Measurements from ENCODE around the gene HS1BP3.

The HS1BP3 gene

DNA sequence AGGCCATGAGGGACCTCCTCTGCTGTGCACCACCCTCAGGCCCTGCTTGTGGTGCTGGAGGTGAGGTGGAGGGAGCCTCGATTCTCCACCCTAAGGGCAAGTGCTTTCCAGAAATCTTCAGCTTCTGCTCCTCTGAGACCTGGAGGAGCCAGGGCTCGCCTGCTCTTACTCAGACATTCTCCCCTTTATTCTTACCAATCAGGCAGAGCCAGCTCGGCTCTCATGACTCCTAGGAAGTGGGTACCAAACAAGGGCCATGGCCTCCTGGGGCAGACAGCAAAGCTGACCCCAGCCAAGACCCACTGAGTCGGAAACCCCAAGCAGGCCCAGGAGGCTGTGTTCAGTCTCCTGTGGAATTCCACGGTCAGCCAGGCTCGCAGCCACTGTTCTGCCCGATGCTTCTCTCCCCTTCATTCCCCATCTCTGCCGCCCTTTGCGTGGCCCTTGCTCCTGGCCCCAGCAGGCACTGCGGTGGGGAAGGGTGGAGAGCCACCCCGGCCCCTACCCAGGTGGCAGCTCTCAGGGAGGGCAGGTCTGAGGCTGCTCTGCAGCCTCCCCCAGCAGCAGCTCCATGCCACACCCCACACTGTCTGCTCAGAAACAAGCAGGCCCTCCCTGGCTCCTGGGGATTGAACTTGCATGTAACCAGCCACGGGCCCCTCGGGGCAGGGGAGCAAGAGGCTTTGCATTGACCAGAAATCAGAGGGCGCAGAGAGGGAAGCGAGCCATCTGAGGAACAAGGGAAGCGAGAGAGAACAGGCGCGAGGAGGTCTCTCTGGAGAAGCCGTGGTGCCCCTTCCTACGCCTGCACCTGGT is 24.0 kb downstream of the HS1BP3 start:
- TF ChIP-seq, protein P1, sequence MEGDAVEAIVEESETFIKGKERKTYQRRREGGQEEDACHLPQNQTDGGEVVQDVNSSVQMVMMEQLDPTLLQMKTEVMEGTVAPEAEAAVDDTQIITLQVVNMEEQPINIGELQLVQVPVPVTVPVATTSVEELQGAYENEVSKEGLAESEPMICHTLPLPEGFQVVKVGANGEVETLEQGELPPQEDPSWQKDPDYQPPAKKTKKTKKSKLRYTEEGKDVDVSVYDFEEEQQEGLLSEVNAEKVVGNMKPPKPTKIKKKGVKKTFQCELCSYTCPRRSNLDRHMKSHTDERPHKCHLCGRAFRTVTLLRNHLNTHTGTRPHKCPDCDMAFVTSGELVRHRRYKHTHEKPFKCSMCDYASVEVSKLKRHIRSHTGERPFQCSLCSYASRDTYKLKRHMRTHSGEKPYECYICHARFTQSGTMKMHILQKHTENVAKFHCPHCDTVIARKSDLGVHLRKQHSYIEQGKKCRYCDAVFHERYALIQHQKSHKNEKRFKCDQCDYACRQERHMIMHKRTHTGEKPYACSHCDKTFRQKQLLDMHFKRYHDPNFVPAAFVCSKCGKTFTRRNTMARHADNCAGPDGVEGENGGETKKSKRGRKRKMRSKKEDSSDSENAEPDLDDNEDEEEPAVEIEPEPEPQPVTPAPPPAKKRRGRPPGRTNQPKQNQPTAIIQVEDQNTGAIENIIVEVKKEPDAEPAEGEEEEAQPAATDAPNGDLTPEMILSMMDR (IDR thresholded peaks at IDR 0.05; ENCODE audit: extremely low read depth, missing control alignments), result no peak
- no peak for DNase-seq (ENCODE audit: low spot score)

- no peak for DNase-seq (ENCODE audit: low spot score)
- TF ChIP-seq, protein P1 (IDR thresholded peaks at IDR 0.05; ENCODE audit: extremely low read depth, missing control alignments), result no peak
These were observed 24.6 kb downstream of the HS1BP3 start for GRCh38 chr2:20626392-20626697.

DNA sequence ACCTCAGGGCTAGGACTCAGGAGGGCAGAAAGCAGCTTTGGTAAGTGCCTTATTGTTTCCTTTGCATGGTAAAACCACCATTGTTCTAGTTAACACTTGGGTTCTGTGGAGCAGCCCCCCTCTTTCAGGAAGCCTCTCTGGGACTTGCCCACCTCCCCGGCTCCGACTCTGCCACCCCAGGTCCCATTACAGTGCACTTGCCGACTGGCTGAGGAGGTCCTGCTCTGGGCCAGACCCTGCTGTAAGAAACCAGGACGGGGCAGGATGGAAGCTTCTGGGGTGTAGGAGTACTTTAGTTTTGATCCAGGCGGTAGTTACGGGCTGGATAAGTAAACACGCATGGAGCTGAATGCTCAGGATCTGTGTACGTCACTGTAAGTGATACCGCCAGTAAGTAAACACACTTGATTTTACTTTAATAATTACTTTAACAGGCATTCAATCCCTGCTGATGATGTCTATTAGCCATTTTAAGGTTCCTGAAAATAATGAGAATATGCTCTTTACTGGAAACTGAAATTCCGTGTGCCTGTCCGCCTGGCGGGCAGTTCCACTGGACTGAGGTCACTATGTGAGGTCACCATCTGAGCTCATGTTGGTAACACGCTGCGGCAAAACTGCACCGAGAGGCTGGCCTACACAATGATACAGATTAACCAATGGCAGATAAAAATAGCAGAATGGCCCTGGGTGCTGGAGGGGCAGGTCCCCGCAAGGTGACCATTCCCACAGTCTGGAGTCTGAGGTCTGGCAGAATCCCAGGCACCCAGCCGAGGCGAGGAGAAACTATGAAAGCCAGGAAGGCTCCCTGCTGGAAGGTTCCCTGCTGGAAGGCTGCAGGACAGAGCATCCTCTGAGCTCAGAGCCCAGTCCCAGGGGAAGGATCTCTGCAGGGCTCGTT is 25.2 kb downstream of the HS1BP3 start:
- no peak for DNase-seq (ENCODE audit: low spot score)
- TF ChIP-seq, protein P1 (IDR thresholded peaks at IDR 0.05; ENCODE audit: extremely low read depth, missing control alignments), result no peak

- DNase-seq (ENCODE audit: low spot score), result no peak
- TF ChIP-seq, protein P1 (IDR thresholded peaks at IDR 0.05; ENCODE audit: extremely low read depth, missing control alignments), result no peak
These were observed 25.9 kb downstream of the HS1BP3 start for GRCh38 chr2:20624884-20625485.

GRCh38 chr2:20624156-20624883 is 26.6 kb downstream of the HS1BP3 start:
- TF ChIP-seq, protein P1 (IDR thresholded peaks at IDR 0.05; ENCODE audit: extremely low read depth, missing control alignments), result no peak
- DNase-seq (ENCODE audit: low spot score), result no peak

DNA sequence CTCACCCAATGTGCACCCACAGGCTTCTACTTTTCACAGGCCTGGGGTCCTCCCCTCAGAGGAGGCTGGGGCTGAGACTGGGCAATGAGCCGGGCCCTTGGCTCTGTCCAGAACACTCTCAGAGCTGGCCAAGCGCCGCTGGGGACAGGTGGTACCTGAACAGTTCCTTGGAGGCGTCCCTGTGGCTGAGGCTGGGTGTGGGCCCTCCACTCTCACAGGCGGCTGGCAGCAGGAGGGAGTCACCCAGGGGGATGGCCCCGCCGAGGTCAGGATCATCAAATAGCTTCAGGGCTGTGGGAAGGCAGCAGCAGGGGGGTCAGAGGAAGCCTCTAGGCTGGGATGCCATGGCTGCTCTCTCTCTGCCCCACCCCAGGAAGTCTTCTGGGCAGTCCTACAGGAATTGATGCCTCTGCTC is 27.1 kb downstream of the HS1BP3 start:
- TF ChIP-seq, protein P1 (IDR thresholded peaks at IDR 0.05; ENCODE audit: extremely low read depth, missing control alignments), result no peak
- no peak for DNase-seq (ENCODE audit: low spot score)
